ENCODE results near the gene RGS7. TPM values are rescaled to one million over a fixed set of nuclear protein-coding genes. Genes with fewer than 3 reads are reported as not detected.

Gene RGS7
- total and polyA plus RNA-seq, 2 of the 4 experiments (the other 2 are of a cell fraction): 0.58 to 0.72 TPM

DNA sequence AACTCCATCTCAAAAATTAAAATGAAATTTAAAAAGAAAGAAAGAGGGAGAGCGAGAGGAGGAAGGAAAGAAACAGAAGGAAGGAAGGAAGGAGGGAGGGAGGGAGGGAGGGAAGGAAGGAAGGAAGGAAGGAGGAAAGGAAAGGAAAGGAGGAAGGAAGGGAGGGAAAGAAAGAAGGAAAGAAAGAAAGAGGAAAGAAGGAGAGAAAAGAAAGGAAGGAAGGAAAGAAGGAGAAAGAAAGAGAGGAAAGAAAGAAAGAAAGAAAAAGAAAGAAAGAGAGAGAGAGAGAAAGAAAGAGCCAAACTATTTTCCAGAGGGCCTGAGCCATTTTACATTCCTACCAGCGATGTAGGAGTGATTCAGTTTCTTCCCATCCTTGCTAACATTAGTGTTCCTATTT is 364.0 kb downstream of the RGS7 start:
- TF ChIP-seq CHD1 (IDR thresholded peaks at IDR 0.05; ENCODE audit: low read depth, low read length) (no peak), MAFK (IDR thresholded peaks at IDR 0.05; ENCODE audit: low read depth, low read length) (no peak), NFE2L2 (IDR thresholded peaks at IDR 0.05; ENCODE audit: low read depth, low read length) (no peak), MXI1 (IDR thresholded peaks at IDR 0.05; ENCODE audit: borderline replicate concordance, low read depth, low read length) (no peak), RFX5 (IDR thresholded peaks at IDR 0.05; ENCODE audit: low read depth, low read length) (no peak)
- TF ChIP-seq, protein P1, sequence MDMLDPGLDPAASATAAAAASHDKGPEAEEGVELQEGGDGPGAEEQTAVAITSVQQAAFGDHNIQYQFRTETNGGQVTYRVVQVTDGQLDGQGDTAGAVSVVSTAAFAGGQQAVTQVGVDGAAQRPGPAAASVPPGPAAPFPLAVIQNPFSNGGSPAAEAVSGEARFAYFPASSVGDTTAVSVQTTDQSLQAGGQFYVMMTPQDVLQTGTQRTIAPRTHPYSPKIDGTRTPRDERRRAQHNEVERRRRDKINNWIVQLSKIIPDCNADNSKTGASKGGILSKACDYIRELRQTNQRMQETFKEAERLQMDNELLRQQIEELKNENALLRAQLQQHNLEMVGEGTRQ (IDR thresholded peaks at IDR 0.05; ENCODE audit: low read depth, low read length): no peak
- ATAC-seq (ENCODE audit: low read depth) (no peak), DNase-seq (no peak)
- Histone ChIP-seq H4K91ac (ENCODE audit: insufficient read depth, low read depth, low read length) (no peak overlapping the region), H2AK5ac (ENCODE audit: low read depth, low read length) (no peak overlapping the region), H3K36me3 (ENCODE audit: control insufficient read depth, insufficient read depth, low read length) (no peaks in the 10 kb centered on the region), H3K4me3 (ENCODE audit: insufficient read depth, low read depth, low read length) (no peak overlapping the region), H3K9me1 (ENCODE audit: insufficient read depth, low read length) (no peaks in the 10 kb centered on the region), H3K4me2 (ENCODE audit: low read depth, low read length) (no peak overlapping the region), H2BK5ac (ENCODE audit: low read depth, low read length, poor library complexity, severe bottlenecking) (no peak overlapping the region), H2BK20ac (ENCODE audit: low read depth, low read length) (no peak overlapping the region), H3K9ac (ENCODE audit: low read depth, low read length) (no peak overlapping the region), H2AK9ac (replicated peaks; ENCODE audit: low read depth, low read length, poor library complexity) (no peak overlapping the region), H3K9me3 (ENCODE audit: control insufficient read depth, insufficient read depth, low read length) (peaks cover 5% of the 10 kb centered on the region; the same call in 1 of the 2 replicates), H3K27me3 (ENCODE audit: control insufficient read depth, insufficient read depth, low read length) (no peaks in the 10 kb centered on the region), H3K14ac (replicated peaks; ENCODE audit: low read depth, low read length) (no peak overlapping the region), H3K79me1 (ENCODE audit: low read depth in 1 of 2, low read length in 2 of 2) (no peaks in the 10 kb centered on the region), H3K23ac (ENCODE audit: low read depth, low read length) (no peak overlapping the region), H2BK15ac (ENCODE audit: low read depth, low read length) (no peak overlapping the region), H3K18ac (ENCODE audit: low read depth, low read length) (no peak overlapping the region), H3K4ac (ENCODE audit: low read depth, low read length) (no peak overlapping the region), H4K8ac (ENCODE audit: low read depth in 2 of 2, low read length in 2 of 2) (no peak overlapping the region), H2AFZ (replicated peaks; ENCODE audit: low read length, poor library complexity) (no peak overlapping the region), H3K56ac (ENCODE audit: extremely low read depth, insufficient read depth, low read length) (no peak overlapping the region), H3K4me1 (ENCODE audit: control insufficient read depth, insufficient read depth, low read length) (no peaks in the 10 kb centered on the region), H3K27ac (ENCODE audit: insufficient read depth, low read length) (no peak overlapping the region), H2BK120ac (ENCODE audit: low read depth, low read length) (no peak overlapping the region), H4K20me1 (ENCODE audit: insufficient read depth, low read length) (no peaks in the 10 kb centered on the region), H4K5ac (ENCODE audit: low read depth, low read length) (no peak overlapping the region)
- ChIA-PET CTCF (interaction anchor here (0.6 kb wide), 1 partner anchor 59 kb away, joined by 3 read pairs; no protein-coding TSS in a partner anchor), POLR2A (ENCODE audit: unreplicated experiment) (no interaction called here)
- no TSS peak for BruUV-seq (replicated peaks)
- dilution Hi-C loops (cut with HindIII; ENCODE audit: low sequenced_read_pairs, unreplicated experiment) (no loop called here), intact Hi-C loops (cut with micrococcal nuclease) (no loop called here), in situ Hi-C loops (cut with MboI; ENCODE audit: low sequenced_read_pairs) (no loop called here)
- 60 to 100% methylated on average over 1 of the region's 2 CpGs for WGBS, 2 experiments (ENCODE audit: extremely low coverage in 2 of 2, insufficient read length in 1 of 2)

Data from IMR-90 (cell line).